GM12878 (cell line): ENCODE data around the gene PDF. TPM values are rescaled to one million over a fixed set of nuclear protein-coding genes. Genes with fewer than 3 reads are reported as not detected.

Experiments
- BHLHE40 ChIP-seq, 2 experiments: fragments of 450-650 bp in 1 of 2; IDR thresholded peaks; 2 replicates each; pipeline ENCODE4 v1.6.1; 2011 to 2017; ENCODE audit warnings: low read depth in 2 of 2, borderline replicate concordance in 1 of 2, improper control_type of control experiment in 1 of 2, low read length in 1 of 2, mild to moderate bottlenecking in 1 of 2
- CREM ChIP-seq: IDR thresholded peaks from 2 replicates; pipeline ENCODE4 v1.6.1; 2014; ENCODE audit warnings: antibody characterized with exemption, low read depth
- CUX1 ChIP-seq: IDR thresholded peaks from 2 replicates; pipeline ENCODE4 v1.6.1; 2012; ENCODE audit warnings: improper control_type of control experiment, low read depth, low read length; ENCODE audit not compliant: insufficient replicate concordance
- E2F8 ChIP-seq: fragments of 450-650 bp; IDR thresholded peaks from 2 replicates; pipeline ENCODE4 v1.6.1; 2018; ENCODE audit warnings: mild to moderate bottlenecking, low read depth, moderate library complexity; ENCODE audit not compliant: partially characterized antibody
- E4F1 ChIP-seq: fragments of 450-650 bp; IDR thresholded peaks from 2 replicates; pipeline ENCODE4 v1.6.1; 2018; ENCODE audit warnings: borderline replicate concordance, mild to moderate bottlenecking; ENCODE audit not compliant: partially characterized antibody
- GATAD2B ChIP-seq: fragments of 450-650 bp; conservative IDR thresholded peaks from 2 replicates; pipeline ENCODE4 v1.6.1; 2017; ENCODE audit warnings: low read depth, mild to moderate bottlenecking, moderate library complexity
- HDGF ChIP-seq: fragments of 450-650 bp; IDR thresholded peaks from 2 replicates; pipeline ENCODE4 v1.6.1; 2016; ENCODE audit warnings: antibody characterized with exemption
- NR2F1 ChIP-seq: fragments of 450-650 bp; conservative IDR thresholded peaks from 2 replicates; pipeline ENCODE4 v1.6.1; 2017; ENCODE audit warnings: mild to moderate bottlenecking
- RB1 ChIP-seq: fragments of 450-650 bp; formaldehyde crosslinking; IDR thresholded peaks from 2 replicates; pipeline ENCODE4 v1.6.1; 2017; ENCODE audit warnings: mild to moderate bottlenecking, borderline replicate concordance
- SIN3A ChIP-seq: IDR thresholded peaks from 2 replicates; pipeline ENCODE4 v1.6.1; 2012; ENCODE audit warnings: low read depth, low read length, improper control_type of control experiment
- SIX5 ChIP-seq: IDR thresholded peaks from 2 replicates; pipeline ENCODE4 v1.6.1; 2011; ENCODE audit warnings: mild to moderate bottlenecking, low read depth, low read length, moderate library complexity; ENCODE audit not compliant: severe bottlenecking
- ZBTB40 ChIP-seq: fragments of 450-650 bp; IDR thresholded peaks from 2 replicates; pipeline ENCODE4 v1.6.1; 2016; ENCODE audit warnings: mild to moderate bottlenecking, moderate library complexity, borderline replicate concordance
- polyA plus RNA-seq, 11 experiments: library from polyadenylated mRNA; depleted of rRNA in 4 of 11; unstranded in 6 of 11; stranded (reverse) in 5 of 11; fragments of >200 nt; fragmentation: Nextera tagmentation in 4 of 11; fragmentation: Illumina TruSeq in 1 of 11; extraction: Ambion mirVana in 4 of 11; extraction: Trizol in 1 of 11; gene quantifications; 1 replicate in 1 of 11; 2 replicates in 10 of 11; pipeline versions ENCODE4 v1.2.1 to v1.2.3, GENCODE V29; 2011 to 2016; ENCODE audit warnings: inconsistent platforms in 2 of 11, missing spikeins in 2 of 11, low read depth in 1 of 11
- total RNA-seq, 4 experiments: library from RNA; depleted of rRNA in 3 of 4; stranded (reverse); fragments of >200 nt in 3 of 4; fragmentation: Illumina TruSeq in 1 of 4; extraction: Trizol in 1 of 4; gene quantifications; 2 replicates each; pipeline versions ENCODE4 v1.2.1 to v1.2.3, GENCODE V29; 2013 to 2021

Gene PDF
- total and polyA plus RNA-seq, 10 of the 15 experiments (the other 5 are each of a cell fraction or from before 2014, with no cell fraction given), result 0.13 to 44.1 (median 16.7) TPM

GRCh38 chr16:69330286-69331109, at the start of gene PDF (continued):
- TF ChIP-seq E4F1 (peak; percentile 53), RB1 (peak; percentile 93), GATAD2B (peak; percentile 61; the same call in 1 of the 2 replicates), CUX1 (no peak), HDGF (peak; percentile 75; the same call in 1 of the 2 replicates), CREM (peak; percentile 57; the same call in 1 of the 2 replicates), NR2F1 (peak; percentile 78), SIN3A (peak; percentile 28; the same call in 1 of the 2 replicates), E2F8 (no peak), ZBTB40 (peak; percentile 50; the same call in 1 of the 2 replicates), BHLHE40 (IDR thresholded peaks at IDR 0.05; ENCODE audit: borderline replicate concordance in 1 of 2, low read depth in 2 of 2, low read length in 1 of 2) (peak in 1 of 2 experiments; percentile 92; a peak in 2 of 4 replicates), SIX5 (peak; percentile 48)
